Mammary epithelial cell (primary cell): ENCODE results near the gene NID2.

Experiments
- EZH2 ChIP-seq: IDR thresholded peaks from 2 replicates; pipeline ENCODE4 v1.6.1; 2012; ENCODE audit warnings: low read length, inconsistent platforms, borderline replicate concordance
- TF ChIP-seq, protein P1 (sequence below), 2 donors: IDR thresholded peaks in 1 of 2; conservative IDR thresholded peaks in 1 of 2; 2 replicates each; pipeline ENCODE4 v1.5.1; 2011 to 2012; ENCODE audit warnings: inconsistent platforms in 2 of 2, low read length in 2 of 2, mild to moderate bottlenecking in 2 of 2, control low read depth in 1 of 2, low read depth in 1 of 2; ENCODE audit not compliant: insufficient read depth in 1 of 2; ENCODE audit errors: extremely low read depth in 1 of 2

DNA sequence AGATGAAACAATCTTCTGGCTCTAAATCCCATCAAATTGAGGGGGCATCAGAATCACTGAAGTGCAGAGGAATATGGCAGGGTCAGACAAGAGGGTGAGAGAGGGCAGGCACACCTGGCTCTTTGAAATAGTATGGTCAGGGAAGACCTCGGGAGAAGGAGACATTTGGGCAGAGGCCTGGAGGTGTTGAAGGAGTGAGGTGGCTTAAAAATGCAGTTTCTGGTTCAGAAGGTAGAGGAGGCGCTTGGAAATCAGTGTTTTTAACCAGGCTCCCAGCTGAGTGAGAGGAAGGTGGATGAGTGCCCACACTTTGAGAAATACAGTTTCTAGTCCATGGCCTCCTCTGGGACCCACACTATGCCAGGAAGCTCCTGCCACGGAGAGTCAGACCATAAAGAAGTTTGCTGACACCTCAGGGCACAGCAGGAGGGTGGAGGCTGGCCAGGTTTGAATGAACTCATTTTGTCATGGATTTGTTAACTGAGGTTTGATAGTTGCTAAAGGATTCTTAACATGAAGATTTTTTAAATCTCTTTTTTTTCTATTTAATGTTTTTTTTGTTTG lies 20.1 kb downstream of the NID2 start:
- TF ChIP-seq, protein P1, sequence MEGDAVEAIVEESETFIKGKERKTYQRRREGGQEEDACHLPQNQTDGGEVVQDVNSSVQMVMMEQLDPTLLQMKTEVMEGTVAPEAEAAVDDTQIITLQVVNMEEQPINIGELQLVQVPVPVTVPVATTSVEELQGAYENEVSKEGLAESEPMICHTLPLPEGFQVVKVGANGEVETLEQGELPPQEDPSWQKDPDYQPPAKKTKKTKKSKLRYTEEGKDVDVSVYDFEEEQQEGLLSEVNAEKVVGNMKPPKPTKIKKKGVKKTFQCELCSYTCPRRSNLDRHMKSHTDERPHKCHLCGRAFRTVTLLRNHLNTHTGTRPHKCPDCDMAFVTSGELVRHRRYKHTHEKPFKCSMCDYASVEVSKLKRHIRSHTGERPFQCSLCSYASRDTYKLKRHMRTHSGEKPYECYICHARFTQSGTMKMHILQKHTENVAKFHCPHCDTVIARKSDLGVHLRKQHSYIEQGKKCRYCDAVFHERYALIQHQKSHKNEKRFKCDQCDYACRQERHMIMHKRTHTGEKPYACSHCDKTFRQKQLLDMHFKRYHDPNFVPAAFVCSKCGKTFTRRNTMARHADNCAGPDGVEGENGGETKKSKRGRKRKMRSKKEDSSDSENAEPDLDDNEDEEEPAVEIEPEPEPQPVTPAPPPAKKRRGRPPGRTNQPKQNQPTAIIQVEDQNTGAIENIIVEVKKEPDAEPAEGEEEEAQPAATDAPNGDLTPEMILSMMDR (conservative IDR thresholded peaks at IDR 0.05 in 1 of 2, IDR thresholded peaks at IDR 0.05 in 1 of 2; ENCODE audit: extremely low read depth in 1 of 2, insufficient read depth in 1 of 2, low read depth in 1 of 2, low read length in 2 of 2), result no peak
- no peak for TF ChIP-seq EZH2
